ENCODE results near the gene OSCAR.
"Not testable (repeated sequence)": the region's sequence is repeated elsewhere in the genome, so short reads cannot be mapped to it uniquely, and the experiment has no call there.

OSCAR gene

DNA sequence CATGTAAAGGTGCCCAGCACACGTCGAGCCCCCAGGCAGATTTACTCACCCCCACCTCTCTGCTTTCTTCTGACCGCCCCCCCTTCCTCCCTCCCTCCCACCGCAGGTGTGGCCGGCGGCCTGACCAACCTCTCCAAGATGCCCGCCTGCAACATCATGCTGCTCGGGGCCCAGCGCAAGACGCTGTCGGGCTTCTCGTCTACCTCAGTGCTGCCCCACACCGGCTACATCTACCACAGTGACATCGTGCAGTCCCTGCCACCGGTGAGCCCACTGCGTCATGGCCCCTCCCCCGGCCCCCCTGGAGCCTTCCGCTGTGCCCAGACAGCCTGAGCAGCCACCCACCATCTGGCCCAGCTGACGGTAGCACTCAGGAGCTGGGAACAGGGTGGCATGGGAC lies 23.8 kb upstream of the OSCAR start:
- DNase-seq: no peak

DNA sequence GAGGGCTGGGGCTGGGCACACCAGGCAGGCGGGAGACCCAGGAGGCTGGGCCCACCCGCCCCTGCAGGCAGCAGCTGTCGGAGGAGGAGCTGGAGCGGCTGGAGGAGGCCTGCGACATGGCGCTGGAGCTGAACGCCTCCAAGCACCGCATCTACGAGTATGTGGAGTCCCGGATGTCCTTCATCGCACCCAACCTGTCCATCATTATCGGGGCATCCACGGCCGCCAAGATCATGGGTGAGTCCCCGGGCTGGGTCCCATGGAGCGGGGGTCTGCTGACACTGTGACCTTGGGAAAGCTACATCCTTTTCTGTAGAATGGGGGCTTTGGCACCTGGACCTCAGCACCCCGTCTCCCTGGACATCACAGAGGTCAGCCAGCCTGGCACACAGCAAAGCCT lies 23.1 kb upstream of the OSCAR start:
- no peak for DNase-seq

DNA sequence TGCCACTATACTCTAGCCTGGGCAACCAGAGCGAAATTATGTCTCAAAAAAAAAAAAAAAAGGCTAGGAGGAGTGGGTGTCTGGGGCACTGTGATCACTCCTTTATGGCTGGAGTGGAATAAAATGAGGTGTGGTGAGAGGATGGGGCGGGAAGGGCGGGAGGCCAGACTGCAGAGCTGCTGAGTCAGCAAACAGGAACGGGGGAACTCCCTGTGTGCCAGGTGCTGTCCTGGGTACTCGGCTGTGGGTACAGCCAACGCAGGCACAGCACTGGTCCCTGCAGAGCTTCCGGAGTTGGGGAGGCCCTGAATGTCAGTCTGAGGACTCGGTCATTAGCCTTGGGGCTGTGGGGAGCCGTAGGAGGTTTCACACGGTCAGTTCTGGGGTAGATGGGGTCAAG lies 20.7 kb upstream of the OSCAR start:
- DNase-seq: no peak

DNA sequence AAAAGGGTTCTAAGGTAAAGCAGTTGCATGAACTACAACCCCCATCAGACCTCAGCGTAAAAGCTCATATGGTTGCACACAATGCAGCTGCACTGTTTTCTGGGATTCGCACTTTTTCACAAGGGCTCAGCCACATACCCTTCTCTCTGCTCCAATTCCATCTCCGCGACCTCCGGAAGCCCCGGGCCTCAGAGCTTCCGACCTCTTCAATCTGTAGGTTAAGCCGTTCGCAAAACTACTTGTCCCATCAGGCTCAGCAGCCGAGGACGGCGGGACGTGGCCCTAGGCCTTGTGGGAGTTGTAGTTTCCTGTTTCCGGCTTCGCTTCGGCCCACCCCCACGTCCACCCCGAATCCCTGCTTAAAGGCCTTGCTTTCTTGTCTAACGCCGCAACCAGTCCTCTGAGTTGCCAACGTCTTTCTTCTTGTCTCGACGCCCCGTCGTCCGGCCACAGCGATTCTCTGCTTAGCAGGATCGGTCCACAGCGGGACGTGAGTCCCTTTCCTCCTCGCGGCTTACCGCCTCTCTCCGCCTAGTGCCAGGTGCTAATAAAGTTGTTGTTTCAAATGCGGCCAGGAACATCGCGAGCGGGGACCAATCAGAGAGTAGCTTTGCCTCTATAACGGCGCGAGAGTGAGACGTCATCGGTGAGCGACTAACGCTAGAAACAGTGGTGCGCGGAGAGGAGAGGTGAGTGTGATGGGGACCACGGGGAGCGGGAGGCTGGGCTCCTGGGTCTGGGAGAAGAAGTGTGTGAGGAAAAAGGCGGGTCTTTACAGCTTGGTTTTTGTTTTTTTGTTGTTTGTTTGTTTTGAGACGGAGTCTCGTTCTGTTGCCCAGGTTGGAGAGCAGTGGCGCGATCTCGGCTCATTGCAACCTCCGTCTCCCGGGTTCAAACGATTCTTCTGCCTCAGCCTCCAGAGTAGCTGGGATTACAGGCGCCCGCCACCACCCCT lies 14.8 kb upstream of the OSCAR start, which contains the start of the genes PRPF31 and TFPT:
Gene PRPF31, plus strand, starts transcription at position 646 of the 955 bp plus-strand sequence. CDS start 2,525 bp downstream, outside the sequence.
Gene TFPT, minus strand, starts transcription at position 549 of the 955 bp plus-strand sequence. Its CDS starts 388 bp downstream, at position 161.
- peak; percentile 97 for DNase-seq

DNA sequence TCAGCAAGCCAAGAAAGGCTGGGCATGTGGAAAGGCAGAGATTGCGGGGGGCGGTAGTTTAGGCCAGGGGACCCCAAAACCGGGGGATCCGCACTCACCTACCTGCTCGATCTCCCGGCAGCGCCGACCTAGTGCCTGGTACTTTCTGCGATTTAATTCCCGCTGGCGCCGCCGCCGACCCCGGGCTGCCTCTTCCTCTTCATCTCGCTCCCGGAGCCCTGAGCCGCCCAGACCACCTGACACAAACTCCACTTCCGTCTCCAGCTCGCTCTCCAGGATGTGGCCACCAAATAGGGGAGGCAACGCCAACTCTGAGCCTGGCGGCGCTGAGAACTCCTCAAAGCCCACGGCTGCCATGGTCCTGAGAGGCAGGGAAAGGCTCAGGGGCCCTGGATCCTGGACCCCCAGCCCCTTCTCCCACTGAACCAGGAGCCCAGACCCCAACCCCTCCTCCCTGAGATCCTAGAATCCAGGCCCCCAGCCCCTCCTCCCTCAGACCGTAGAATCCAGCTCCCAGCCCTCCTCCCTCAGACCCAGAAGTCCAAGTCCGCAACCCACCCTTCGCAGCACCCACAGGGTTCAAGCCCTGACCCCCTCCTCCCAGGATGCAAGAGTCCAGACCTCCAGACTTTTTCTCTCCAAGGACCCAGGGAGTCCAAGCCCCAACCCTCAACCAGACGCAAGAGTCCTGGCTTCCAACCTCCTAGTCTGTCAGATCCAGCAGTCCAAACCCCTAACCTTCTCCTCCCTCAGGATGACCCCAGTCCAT lies 13.9 kb upstream of the OSCAR start:
- DNase-seq: no peak

DNA sequence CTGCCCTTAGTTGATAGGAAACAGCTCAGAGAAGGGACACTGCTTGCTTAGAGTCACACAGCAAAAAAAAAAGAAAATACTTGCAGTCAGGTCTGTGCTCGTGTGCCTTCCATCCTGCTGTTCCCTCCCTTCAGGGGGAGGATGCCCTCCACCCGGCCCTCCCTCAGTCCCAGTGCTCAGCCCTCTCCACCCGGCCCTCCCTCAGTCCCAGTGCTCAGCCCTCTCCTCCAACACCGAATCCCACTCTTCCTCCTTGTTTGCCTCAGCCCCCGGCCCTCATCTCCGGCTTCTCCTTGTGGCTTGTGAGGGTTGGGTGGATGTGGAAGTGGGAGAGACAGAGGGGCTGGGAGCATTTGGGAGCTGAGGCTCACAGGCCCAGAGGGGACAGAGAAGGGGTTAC lies 9.0 kb upstream of the OSCAR start:
- DNase-seq: no peak

DNA sequence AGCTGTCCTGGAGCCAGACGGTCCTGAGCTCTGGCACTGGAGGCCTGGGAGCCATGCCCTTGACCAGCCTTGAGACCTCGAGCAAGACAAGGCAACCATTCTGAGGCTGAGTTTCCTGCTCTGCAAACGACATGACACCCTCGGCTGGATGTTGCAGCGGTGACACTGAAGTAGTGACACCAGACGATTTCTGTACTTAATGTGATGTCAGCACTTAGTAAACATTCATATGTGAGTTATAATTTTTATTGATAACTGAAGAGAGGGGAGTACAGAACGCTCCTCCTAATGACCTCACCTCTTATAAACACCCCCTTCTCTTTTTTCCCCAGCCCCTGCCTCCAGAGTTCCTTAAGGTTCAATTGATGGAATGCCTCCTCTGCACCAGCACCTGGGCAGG lies 7.9 kb upstream of the OSCAR start:
- DNase-seq: no peak

DNA sequence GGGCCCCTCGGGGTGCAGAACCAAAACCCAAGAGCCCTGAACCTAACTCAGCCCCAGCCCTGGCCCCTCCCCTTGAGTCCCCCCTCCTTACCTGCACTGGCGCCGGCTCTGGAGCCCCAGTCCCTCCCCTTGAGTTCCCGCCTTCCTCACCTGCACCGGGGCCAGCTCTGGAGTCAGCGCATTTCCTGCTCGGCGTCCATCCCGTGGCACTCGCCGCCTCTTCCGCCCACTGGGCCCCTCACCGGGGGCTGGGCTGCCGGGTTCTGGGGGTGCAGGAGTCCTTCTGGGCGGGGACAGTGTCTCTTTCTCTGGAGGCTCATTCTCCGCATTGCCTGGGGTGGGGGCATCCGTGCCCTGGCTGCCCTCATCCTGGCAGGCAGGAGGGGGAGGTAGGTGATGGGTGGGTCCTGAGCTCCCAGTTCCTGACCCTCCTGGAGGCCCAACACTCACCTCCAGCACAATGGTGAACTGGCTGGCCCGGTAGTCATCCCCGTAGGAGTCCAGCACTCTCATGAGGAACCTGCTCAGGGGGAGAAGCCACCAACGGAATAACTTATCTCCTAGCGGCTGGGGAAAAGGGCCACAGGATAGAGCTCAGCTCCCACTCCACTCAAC lies 7.4 kb upstream of the OSCAR start:
- no peak for DNase-seq

DNA sequence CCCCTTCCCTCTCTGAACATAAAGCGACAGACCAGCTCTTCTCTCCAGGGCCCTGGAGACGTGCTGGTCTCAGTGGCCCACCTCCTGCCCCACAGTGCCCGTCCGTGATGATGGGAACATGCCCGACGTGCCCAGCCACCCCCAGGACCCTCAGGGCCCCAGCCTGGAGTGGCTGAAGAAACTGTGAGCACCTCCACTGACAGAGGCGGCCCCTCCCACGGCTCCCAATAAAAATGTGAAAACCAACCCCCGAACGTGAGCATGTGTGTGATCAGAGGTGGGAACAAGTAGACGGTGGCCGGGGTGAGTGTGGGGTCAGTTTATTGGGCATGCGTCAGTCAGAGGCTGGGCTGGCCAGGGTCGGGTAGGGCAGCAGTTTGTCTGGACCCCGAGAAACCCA lies 6.1 kb upstream of the OSCAR start:
- no peak for DNase-seq

DNA sequence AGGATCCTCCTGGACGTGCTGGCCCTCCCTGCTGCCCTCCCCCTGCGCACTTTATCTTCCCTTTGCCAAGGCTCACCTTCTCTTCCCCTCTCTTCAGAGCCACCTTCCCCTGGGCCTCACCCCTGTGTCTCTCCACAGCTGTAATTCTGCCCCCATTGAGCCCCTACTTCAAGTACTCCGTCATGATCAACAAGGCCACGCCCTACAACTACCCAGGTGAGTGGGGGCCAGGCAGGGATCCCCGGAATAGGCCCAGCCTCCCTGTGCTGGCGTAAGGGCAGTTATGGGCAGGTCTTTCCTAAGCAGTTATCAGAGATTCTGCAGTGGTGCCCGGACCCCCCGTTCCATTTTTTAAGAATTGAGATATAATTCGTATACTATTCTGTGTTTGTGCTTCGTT lies 5.2 kb upstream of the OSCAR start:
- DNase-seq: no peak

DNA sequence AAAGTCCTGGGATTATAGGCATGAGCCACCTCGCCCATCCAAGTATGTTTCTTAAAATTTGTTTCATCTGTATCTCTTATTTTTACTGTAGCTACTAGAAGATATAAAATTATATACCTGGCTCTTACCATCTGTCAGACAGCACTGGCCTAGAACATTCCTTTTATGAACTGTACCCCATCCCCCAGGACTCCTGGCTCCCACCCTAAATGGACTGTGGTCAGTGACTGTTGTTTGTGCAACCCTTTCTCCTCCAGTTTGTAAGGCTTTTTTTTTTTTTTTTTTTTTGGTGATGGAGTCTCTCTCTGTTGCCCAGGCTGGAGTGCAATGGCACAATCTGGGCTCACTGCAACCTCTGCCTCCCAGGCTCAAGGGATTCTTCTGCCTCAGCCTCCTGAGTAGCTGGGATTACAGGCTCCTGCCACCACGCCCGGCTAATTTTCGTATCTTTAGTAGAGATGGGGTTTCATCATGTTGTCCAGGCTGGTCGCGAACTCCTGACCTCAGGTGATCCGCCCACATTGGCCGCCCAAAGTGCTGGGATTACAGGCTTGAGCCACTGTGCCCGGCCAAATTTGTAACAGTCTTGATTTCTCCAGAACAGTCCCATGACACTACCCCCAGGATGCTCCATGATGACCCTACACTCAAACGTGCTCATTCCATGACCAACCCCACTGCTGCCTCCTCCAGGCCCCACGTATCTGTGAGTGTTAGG lies 4.6 kb upstream of the OSCAR start:
- DNase-seq: no peak

DNA sequence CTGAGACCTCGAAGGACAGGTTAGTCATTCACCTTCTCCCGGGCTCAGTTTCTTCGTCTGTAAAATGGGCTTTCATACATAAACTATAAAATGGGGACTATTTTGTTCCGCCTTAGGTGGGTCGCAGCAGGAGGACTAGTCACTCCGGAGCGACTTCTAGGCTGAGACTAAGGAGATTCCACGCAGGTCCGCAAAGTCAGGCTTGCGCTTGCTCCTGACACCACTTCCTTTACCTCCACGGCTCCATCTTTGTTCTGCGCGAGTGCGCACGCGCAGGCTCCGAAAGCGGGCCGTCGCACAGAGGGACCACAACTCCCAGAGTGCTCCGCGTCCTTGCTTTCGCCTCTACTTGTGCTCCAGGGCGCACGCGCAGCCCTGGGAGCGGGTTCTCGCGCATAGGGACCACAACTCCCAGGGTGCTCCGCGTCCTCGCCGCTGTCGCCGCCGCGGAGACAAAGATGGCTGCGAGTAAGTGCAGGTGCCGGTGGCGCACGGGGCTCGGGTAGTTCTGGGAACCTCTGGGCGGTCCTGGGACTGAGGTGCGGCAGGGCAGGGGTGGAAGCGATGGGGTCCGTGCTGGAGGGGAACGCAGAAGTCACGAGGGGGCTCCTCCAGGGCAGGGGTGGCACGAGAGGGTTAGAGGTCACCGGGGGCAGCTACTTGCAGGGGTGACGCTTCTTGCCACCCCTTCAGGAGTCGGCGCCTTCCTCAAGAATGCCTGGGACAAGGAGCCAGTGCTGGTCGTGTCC lies 2.0 kb upstream of the OSCAR start, which contains the start of gene NDUFA3:
Gene NDUFA3, plus strand, starts transcription at position 435 of the 749 bp plus-strand sequence. Its CDS starts 24 bp downstream, at position 459.
- peak; percentile 94 for DNase-seq

DNA sequence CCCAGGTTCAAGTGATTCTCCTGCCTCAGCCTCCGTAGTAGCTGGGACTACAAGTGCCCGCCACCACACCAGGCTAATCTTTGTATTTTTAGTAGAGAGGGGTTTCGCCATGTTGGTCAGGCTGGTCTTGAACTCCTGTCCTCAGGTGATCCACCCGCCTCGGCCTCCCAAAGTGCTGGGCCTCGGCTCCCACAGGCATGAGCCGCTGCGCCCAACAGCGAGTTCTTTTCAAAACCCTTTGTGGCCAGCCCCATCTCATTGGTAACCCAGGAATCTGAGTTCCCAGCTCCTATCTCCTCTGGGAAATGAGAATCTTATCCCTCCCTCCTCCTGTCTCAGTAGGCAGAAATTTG lies 724 bp downstream of the OSCAR start:
- not testable (repeated sequence) for DNase-seq

DNA sequence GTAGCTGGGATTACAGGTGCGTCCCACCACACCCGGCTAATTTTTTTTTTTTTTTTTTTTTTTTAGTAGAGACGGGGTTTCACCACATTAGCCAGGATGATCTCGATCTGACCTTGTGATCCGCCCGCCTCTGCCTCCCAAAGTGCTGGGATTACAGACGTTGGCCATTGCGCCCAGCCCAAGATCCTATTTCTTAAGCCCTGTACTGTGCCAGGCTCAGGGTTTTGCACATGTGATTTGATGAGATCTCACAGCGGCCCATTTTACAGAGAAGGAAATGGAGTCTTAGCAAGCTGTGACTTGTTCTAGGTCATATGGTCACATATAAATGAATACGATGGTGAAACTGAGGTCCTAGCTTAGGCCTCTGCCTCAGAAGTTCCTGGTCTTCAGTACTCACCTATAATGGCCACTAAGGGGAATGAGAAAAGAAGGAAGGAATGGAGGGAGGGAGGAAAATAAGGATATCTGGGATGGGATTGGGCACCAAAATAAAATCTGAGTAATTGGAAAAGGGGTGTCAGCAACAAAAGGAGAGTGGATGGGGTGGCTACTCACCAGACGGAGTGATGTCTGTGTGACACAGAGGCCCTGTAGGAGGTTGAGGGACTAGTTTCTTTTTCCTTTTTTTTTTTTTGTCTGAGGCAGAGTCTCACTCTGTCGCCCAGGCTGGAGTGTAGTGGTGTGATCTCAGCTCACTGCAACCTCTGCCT lies 1.3 kb downstream of the OSCAR start:
- no peak for DNase-seq

DNA sequence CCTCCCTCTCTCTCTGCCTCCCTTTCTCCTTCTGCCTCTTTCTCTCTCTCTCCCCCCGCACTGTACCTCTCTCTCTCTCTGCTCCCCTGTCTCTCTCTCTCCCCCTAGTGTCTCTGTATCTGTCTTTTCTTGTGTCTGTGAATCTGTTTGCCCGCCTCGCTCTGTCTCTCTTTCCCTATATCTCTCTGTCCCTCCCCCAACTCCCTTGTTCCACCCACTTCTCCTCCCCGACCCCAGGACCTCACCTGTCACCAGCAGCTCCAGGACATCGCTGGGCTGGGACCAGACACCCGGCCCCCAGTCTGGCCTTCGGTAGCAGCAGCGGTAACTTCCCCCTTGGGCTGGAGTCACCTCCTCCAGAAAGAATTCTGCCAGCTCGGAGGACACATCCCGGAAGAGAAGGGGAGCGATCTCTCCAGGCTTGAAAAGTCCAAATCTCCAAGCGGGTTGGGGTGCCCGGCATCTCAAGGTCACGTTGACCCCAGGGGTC lies 3.9 kb downstream of the OSCAR start:
- no peak for DNase-seq

DNA sequence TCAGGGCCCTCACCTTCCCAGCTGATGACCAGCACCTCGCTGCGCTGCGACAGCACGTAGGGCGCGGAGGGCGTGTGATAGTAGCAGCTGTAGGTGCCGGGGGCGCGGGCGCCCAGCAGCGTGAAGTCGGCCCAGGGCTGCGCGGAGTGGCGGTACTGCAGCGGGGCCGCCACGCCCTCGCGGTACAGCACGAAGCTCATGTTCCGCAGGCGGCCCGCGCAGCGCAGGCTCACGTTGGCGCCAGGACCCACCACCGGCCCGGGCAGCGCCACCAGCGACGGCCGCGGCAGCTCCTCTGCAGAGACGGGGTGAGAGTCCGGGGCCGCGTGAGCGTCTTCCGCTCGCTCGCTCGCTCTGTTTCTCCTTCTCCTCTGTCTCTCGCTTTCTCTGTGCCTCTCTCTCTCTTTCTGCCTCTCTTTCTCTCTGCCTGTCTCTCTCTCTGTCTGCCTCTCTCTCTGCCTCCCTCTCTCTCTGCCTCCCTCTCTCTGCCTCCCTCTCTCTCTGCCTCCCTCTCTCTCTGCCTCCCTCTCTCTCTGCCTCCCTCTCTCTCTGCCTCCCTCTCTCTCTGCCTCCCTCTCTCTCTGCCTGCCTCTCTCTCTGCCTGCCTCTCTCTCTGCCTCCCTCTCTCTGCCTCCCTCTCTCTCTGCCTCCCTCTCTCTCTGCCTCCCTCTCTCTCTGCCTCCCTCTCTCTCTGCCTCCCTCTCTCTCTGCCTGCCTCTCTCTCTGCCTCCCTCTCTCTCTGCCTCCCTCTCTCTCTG lies 4.6 kb downstream of the OSCAR start:
- DNase-seq: not testable (repeated sequence)

DNA sequence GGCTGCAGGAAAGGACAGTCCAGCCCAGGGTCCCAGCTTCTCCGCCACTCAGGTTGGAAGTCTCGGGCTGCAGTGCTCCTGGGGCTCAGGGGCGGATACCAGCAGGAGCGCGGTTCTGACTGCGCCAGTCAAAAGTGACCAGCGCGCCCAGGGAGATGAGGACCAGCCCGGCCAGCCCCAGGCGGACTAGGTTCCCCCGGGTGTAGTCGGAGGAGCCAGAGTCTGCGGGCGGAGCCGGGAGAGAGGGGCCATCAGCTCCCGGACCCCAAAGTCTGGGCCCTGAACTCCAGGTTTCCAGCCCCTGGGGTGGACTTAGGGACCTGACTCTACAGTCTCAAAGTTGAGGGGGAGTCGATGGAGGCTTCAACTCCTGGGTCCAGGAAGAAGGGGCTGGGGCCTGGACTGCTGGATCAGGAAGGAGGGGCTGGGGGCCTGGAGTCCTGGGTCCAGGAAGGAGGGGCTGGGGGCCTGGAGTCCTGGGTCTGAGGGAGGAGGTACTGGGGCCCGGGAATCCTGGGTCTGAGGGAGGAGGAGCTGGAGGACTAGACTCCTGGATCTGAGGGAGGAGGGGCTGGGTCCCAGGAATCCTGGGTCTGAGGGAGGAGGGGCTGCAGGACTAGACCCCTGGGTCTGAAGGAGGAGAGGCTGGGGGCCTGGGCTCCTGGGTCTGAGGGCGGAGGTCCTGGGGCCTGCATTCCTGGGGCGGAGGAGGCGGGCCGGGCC lies 5.3 kb downstream of the OSCAR start:
- no peak for DNase-seq

DNA sequence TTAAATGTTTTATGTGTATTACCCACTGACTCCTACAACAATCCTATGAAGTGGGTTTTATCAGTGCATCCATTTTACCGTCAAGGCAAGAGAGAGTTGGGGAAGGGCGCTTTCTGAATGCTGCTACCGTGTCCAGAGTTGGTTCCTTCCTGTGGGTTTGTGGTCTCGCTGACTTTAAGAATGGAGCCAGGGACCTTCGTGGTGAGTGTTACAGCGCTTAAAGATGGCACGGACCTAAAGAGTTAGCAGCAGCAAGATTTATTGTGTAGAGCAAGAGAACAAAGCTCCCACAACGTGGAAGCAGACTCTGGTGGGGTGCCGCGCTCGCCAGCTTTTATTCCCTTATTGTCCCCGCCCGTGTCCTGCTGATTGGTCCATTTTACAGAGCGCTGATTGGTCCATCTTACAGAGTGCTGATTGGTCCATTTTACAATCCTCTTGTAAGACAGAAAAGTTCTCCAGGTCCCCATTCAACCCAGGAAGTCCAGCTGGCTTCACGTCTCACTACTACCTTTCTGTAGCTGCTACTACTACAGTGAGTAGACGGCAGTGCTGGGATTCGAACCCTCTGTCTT lies 6.1 kb downstream of the OSCAR start:
- DNase-seq: no peak

DNA sequence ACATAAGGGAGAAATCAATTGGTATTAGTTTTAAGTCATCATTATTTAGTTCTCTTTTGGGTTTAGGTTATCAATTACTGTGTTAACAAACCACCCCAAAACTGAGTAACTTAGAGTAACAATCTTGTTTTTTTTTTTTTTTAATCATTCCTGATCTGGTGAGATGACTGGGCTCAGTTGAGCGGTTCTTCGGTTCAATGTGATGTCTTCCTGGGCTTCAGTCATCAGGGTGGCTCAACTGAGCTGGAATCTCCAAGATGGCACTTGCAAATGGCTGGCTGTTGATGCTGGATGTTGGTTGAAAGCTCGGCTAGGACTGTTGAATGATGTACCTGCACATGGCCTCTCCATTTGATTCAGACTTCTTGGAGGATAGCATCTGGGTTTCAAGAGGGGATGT lies 16.2 kb downstream of the OSCAR start:
- no peak for DNase-seq

All from NCI-H510A (cell line).